Progenitor cell of endocrine pancreas (in vitro differentiated cells): ENCODE results near the gene CGRRF1. TPM values are rescaled to one million over a fixed set of nuclear protein-coding genes. Genes with fewer than 3 reads are reported as not detected.

Experiments used
- DNase-seq: peaks from one replicate; pipeline ENCODE4 v3.0.0; 2021; ENCODE audit warnings: low spot score; ENCODE audit not compliant: unreplicated experiment
- H3K27ac Mint-ChIP-seq: 2 replicates; pipeline ENCODE4 v1.8.0; 2021; ENCODE audit warnings: mild to moderate bottlenecking, moderate library complexity, mixed read lengths
- H3K27me3 Mint-ChIP-seq: 2 replicates; pipeline ENCODE4 v1.8.0; 2021; ENCODE audit warnings: mixed read lengths
- H3K36me3 Mint-ChIP-seq: 2 replicates; pipeline ENCODE4 v1.8.0; 2022; ENCODE audit warnings: mixed read lengths; ENCODE audit not compliant: insufficient read depth
- H3K4me1 Mint-ChIP-seq: 2 replicates; pipeline ENCODE4 v1.8.0; 2021; ENCODE audit warnings: low read depth, mixed read lengths
- H3K4me3 Mint-ChIP-seq: 2 replicates; pipeline ENCODE4 v1.8.0; 2021; ENCODE audit warnings: low read depth, mild to moderate bottlenecking, moderate library complexity, mixed read lengths
- H3K9me3 Mint-ChIP-seq: 2 replicates; pipeline ENCODE4 v1.8.0; 2021; ENCODE audit warnings: low read depth, mixed read lengths
- total RNA-seq: library from RNA; stranded (reverse); gene quantifications from 2 replicates; pipeline ENCODE4 v1.2.1, GENCODE V29; 2021
- TF ChIP-seq, protein P1 (sequence below): fragments of 200-600 bp; sonication (generic); IDR thresholded peaks from one replicate; pipeline ENCODE4 v1.5.0; 2021; ENCODE audit warnings: antibody characterized with exemption, mild to moderate bottlenecking; ENCODE audit not compliant: unreplicated experiment

CGRRF1 gene
- total RNA-seq, 1 donor from 2014 or later, result 19.3 TPM

DNA sequence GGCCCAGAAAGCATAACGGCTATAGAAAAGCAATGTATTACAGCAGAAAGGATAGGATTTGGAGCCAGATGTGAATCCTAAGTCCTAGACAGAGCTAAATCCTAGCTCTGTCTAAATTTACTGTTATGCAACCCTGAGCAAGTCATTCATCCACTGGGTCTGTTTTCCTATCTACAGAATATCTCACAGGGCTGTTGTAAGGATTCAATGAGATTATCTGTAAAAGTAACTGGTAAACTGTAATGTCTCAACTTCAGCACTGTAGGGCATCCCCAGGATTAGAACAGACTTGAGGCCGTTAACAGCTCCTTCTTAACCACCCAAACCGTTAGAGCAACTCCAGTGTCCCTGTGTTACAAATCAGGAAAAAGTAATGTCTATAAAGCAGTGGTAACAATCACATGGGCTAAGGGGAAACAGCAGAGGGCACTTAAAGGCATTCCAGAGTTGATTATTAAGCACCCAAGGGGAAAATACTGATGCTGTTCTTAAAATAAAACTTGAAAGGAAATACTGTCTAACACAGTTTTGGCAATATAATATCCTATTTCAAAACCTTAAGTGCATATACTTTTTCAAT, 31.0 kb upstream of the CGRRF1 start:
- Mint-ChIP-seq H3K27ac (no peak overlapping the region), H3K4me1 (peaks cover 3% of the 10 kb centered on the region), H3K9me3 (no peaks in the 10 kb centered on the region), H3K4me3 (no peak overlapping the region), H3K27me3 (no peaks in the 10 kb centered on the region), H3K36me3 (peaks cover 19% of the 10 kb centered on the region)
- TF ChIP-seq, protein P1, sequence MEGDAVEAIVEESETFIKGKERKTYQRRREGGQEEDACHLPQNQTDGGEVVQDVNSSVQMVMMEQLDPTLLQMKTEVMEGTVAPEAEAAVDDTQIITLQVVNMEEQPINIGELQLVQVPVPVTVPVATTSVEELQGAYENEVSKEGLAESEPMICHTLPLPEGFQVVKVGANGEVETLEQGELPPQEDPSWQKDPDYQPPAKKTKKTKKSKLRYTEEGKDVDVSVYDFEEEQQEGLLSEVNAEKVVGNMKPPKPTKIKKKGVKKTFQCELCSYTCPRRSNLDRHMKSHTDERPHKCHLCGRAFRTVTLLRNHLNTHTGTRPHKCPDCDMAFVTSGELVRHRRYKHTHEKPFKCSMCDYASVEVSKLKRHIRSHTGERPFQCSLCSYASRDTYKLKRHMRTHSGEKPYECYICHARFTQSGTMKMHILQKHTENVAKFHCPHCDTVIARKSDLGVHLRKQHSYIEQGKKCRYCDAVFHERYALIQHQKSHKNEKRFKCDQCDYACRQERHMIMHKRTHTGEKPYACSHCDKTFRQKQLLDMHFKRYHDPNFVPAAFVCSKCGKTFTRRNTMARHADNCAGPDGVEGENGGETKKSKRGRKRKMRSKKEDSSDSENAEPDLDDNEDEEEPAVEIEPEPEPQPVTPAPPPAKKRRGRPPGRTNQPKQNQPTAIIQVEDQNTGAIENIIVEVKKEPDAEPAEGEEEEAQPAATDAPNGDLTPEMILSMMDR, result no peak
- no peak for DNase-seq

DNA sequence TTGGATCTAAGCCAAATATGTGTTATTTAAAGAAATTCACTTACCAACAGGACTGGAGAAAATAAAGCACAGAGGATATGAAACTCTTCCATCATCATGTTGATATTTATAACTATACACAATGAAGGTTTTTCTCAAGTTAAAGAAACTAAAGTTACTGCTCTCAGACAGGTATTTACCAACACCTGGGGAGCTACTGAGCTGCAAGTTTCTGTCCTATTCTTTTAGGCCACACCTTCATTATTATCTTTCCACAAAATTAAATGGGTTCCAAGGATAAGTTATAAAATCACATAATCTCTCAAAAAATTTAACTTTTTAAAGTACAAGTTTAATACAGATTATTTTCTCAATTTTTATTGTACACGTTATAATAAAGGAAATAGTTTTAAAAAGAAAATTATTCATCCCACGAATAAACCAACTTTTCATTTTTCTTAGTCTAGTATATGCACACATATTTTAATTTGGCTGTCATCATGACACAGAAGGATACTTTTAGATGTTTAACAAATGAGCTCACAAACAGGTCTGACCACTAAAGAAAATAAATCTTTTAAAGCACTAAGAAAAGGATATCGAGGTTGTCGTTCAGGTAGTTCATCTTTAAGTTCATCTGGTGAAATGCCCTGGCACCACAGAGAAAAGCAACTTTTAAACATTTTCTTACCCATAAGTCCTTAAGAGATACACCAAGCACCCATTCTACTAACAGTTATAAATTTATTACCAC, 28.7 kb upstream of the CGRRF1 start:
- Mint-ChIP-seq H3K36me3 (peaks cover 18% of the 10 kb centered on the region), H3K27me3 (no peaks in the 10 kb centered on the region), H3K9me3 (no peaks in the 10 kb centered on the region), H3K4me1 (peaks cover 3% of the 10 kb centered on the region), H3K27ac (no peak overlapping the region), H3K4me3 (no peak overlapping the region)
- TF ChIP-seq, protein P1, result no peak
- DNase-seq, result no peak

DNA sequence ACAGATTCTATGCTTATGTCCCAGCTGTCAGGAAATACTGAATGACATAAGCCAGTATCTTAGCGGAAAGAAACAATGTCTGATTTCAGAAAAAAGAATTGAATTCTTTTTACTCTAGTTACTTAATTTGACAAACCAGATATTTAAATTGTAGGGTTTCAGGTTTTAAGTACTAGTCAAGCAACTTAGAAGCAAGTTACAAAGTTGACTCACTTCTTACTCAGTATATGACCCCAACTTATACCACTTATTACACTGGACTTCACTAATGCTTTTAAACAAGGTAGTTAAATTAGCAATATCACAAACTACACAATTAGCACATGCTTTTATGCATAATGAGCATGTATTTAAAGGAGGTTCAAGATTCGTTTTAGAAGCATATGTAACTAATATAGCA, 28.0 kb upstream of the CGRRF1 start:
- H3K36me3 Mint-ChIP-seq, result peaks cover 21% of the 10 kb centered on the region
- no peak overlapping the region for H3K4me3 Mint-ChIP-seq
- no peak for DNase-seq
- H3K4me1 Mint-ChIP-seq, result peaks cover 8% of the 10 kb centered on the region
- H3K9me3 Mint-ChIP-seq, result no peaks in the 10 kb centered on the region
- H3K27me3 Mint-ChIP-seq, result no peaks in the 10 kb centered on the region
- H3K27ac Mint-ChIP-seq, result no peak overlapping the region
- TF ChIP-seq, protein P1, result no peak

DNA sequence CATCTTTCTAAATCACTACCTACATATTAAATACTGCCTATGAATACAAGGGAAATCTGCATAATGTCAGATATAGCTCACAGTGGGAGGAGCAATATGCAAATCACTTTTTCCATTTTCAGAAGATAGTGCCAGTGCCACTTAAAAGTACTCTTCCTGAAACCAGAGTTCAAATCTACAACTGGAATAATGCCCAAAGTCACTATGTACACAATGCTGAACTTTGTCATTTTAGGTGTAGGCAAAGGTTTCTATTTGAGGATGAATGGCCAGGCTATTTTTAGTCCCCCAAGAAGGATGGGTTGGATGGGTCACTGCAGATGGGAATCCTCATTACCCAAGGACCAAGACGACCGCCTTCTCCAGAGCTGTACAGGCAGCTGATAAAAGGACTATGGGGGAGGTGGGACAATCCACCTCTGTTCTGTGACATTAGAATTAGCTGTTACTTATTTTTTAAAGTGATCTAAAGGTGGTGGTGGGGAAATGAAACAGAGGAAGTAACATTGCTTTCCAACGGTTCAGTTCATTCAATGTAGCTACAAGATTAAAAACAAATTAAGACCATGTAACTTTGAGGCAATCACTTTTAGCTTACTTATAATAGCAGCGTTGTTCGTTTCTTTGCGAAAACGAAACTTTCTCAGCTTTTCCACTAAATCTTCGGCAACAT, 26.5 kb upstream of the CGRRF1 start:
- H3K27ac Mint-ChIP-seq, result no peak overlapping the region
- no peaks in the 10 kb centered on the region for H3K9me3 Mint-ChIP-seq
- H3K4me1 Mint-ChIP-seq, result peaks cover 13% of the 10 kb centered on the region
- H3K36me3 Mint-ChIP-seq, result peaks cover 16% of the 10 kb centered on the region
- no peaks in the 10 kb centered on the region for H3K27me3 Mint-ChIP-seq
- no peak overlapping the region for H3K4me3 Mint-ChIP-seq
- no peak for DNase-seq
- TF ChIP-seq, protein P1, result no peak

DNA sequence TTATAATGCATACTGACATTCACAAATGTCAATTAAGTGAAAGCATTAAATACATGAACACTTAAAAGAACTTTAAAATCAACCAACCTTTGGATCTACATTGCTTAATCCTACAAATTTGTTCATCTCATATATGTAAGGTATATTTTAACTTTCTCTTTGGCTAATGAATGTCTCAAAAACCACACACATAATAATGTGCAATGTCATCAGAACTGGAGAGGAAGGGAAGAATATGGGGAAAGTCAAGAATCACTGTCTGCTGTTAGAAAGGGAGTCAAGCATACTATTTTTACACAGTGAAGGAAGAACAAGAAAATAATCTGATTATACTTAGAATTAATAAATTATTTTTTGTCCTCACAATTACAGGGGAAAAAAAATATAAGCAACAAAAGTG, 25.9 kb upstream of the CGRRF1 start:
- H3K9me3 Mint-ChIP-seq, result no peaks in the 10 kb centered on the region
- no peak overlapping the region for H3K27ac Mint-ChIP-seq
- no peak for DNase-seq
- H3K36me3 Mint-ChIP-seq, result peaks cover 13% of the 10 kb centered on the region
- no peak overlapping the region for H3K4me3 Mint-ChIP-seq
- TF ChIP-seq, protein P1, result no peak
- H3K4me1 Mint-ChIP-seq, result peaks cover 13% of the 10 kb centered on the region
- H3K27me3 Mint-ChIP-seq, result no peaks in the 10 kb centered on the region
